Right ventricle myocardium inferior (tissue), 1 donor: Measurements from ENCODE around the gene USP34. TPM values are rescaled to one million over a fixed set of nuclear protein-coding genes. Genes with fewer than 3 reads are reported as not detected.
"Not testable (repeated sequence)": the region's sequence is repeated elsewhere in the genome, so short reads cannot be mapped to it uniquely, and the experiment has no call there.

ENCODE experiments used
- ATAC-seq: fragments of 200-7000 bp; cut with Tn5 transposase; one replicate; pipeline ENCODE4 v1.9.1; 2020; ENCODE audit warnings: mild to moderate bottlenecking, moderate library complexity
- DNase-seq: peaks from one replicate; pipeline ENCODE4 v3.0.0; 2021; ENCODE audit errors: missing footprints
- intact Hi-C: fragments of 100-400 bp; cut with DNase I; formaldehyde crosslinking; loops from one replicate; pipeline ENCODE4 v1.11.0; 2022
- total RNA-seq: library from RNA; stranded (reverse); fragmentation: NEBNext Ultra II Directional; extraction: Animal tissue kit (Norgen Biotek cat#: 25700); gene quantifications from one replicate; pipeline ENCODE4 v1.2.1, GENCODE V29; 2021
- donor health status: DM: no; HTN: yes; CAD: no; lungs with severe emphysema.

USP34 gene
- total RNA-seq, 1 donor from 2014 or later, result 45.7 TPM

GRCh38 chr2:61184263-61184662, 286.6 kb downstream of the USP34 start:
- intact Hi-C loops, result no loop called here
- ATAC-seq (no peak), DNase-seq (no peak)

GRCh38 chr2:61183795-61184194, 287.1 kb downstream of the USP34 start:
- ATAC-seq (no peak), DNase-seq (no peak)
- intact Hi-C loops, result no loop called here

DNA sequence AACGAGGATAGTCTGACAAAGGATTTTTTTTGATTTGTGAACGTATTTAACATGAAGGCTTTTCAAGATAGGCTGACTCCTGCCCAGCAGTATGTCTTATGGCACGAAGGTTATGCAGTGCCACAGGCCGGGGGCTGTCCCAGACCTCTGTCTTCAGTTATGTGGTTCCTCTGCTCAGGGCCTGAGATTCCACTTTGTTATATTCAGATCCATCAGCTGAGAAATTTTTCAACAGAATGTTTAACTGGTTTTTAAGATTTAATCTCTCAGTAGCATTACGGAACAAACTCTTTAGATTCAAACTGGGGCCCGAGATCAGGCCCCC, 288.9 kb downstream of the USP34 start:
- intact Hi-C loops, result no loop called here
- no peak for ATAC-seq
- no peak for DNase-seq

DNA sequence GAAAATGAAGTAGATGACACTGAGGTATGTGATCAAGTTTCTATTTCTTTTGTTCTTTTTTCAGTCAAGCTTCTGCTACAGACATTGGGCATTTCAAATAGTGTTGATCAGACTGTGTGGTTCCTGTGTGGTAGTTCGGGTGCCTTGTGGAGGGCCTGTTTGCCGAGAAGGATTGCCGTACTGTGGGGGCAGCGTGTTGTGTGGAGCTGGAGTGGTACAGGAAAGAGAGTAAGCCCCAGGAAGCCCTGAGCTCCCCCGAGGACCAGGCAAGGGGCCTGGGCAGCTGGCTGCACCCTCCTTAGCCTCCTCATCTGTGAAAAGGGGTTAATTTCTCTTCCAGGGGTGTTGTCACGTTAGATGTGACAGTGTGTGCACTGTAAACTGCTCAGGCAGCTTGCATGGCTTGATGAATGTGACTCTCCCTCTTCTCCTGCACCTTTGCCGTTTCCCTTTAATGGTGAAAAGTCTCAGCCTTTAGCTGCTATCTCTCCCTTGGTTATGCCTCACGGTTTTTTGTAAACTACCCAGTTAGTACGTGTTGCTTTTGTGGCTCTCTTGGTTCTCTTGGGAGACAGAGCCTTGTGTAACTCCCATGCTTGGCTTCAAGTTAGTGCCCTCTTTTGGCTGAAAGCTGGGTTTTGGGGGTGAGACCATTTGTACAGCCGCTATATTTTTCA, 289.4 kb downstream of the USP34 start:
- intact Hi-C loops, result no loop called here
- DNase-seq (no peak), ATAC-seq (no peak)

- DNase-seq (no peak), ATAC-seq (no peak)
- intact Hi-C loops, result no loop called here
Measured at GRCh38 chr2:61180686-61181085, 290.2 kb downstream of the USP34 start.

- DNase-seq, result peak; percentile 88
- ATAC-seq, result peak; percentile 73
- intact Hi-C loops, result no loop called here
Measured at GRCh38 chr2:61179701-61180639, 290.9 kb downstream of the USP34 start.

DNA sequence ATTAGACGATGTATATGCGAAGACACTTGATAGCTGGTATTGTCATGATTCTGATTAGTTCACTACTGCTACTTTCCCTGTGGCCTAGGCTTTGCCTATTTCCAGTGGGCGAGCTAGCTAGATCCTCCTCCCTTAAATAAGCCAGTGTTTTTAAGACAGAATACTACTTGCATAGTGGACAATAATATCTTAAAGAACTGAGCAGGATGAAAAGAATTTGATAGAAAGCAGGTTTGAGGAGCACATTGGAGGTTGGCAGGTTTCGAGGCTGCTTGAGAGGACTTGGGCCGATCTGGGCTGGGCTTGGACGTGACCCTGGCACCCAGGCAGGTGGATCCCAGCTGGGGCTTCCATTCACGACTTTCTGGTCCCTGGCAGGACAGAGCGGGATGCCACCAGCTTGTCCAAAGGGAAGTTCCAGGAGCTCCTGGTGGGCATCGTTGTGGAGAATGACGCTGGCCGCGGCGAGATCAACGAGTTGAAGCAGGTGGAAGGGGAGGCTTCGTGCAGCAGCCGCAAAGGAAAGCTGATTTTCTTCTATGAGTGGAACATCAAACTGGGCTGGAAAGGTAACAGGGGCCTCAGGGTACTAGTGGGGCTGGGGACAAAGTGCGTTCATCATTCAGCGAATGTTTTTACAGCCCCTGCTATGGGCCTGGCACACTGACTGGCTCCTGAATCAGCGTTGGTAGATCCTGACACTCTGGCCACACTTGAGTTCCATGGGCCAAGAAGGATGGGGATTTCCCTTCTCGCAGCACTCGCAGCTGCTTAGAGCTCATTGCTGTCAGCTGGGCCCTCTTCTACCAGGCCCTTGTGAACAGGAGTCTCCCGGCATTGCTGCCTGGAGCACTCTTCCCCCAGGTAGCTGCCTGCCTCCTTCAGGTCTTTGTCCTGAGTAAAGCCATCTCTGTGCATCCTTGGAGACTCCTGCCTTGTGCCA, 292.0 kb downstream of the USP34 start:
- DNase-seq, result no peak
- no peak for ATAC-seq

GRCh38 chr2:61177727-61178549, 292.9 kb downstream of the USP34 start:
- DNase-seq (peak; percentile 60), ATAC-seq (peak; percentile 9)
- intact Hi-C loops, result loop anchor here (1.0 to 2.0 kb wide), 2 partner anchors 33 to 113 kb away; partner anchors contain the start of gene SANBR

More for the DNA sequence above, 292.0 kb downstream of the USP34 start:
- intact Hi-C loops, result no loop called here

DNA sequence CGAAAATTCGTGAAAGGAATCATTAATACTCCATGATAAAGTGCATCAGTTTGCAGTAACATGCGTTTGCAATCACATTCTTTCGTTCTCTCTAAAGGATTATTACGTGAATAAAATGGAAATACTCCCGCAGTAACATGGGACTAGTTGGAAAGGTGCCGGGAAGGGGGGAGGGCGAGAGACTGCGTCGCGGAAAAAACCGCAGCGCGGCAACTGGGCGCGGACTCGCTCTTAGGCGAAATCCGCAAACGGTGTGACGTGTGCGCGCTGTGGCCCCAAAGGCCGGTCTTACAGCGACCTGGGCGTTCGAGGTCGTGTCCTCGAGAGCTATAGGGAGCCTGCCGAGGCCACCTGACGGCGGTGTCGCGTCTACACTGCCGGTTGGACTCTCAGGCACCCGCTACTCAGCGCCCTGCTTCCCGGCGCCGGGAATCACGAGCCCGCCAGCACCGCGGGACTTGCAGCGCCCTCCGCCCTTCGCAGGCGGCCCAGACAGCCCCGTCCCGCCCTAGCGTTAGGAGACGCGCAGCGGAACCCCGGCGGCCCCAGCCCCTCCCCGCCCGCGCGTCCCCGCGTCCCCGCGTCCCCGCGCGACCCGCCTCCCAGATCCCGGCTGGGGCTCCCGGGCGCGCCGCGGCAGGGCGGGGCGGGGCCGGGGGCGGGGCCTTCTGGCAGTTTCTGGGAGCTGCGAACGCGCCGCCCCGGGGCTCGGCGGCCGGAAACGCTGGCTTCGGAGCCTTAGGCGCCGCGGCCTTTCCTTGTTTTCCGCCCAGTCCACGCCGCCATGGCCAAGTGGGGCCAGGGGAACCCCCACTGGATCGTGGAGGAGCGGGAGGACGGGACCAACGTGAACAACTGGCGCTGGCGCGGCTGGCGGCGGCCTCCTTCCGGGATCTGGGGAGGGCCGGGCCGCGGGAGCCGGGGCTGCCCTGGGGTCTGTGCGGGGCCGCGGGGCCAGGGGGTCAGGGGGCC, 293.8 kb downstream of the USP34 start:
- intact Hi-C loops, result loop anchor here (1.0 to 2.0 kb wide), 2 partner anchors 32 to 112 kb away; partner anchors contain the start of gene SANBR
- ATAC-seq (peak; percentile 93), DNase-seq (peak; percentile 97)

GRCh38 chr2:61175036-61175435, 295.9 kb downstream of the USP34 start:
- no peak for DNase-seq
- intact Hi-C loops, result no loop called here

DNA sequence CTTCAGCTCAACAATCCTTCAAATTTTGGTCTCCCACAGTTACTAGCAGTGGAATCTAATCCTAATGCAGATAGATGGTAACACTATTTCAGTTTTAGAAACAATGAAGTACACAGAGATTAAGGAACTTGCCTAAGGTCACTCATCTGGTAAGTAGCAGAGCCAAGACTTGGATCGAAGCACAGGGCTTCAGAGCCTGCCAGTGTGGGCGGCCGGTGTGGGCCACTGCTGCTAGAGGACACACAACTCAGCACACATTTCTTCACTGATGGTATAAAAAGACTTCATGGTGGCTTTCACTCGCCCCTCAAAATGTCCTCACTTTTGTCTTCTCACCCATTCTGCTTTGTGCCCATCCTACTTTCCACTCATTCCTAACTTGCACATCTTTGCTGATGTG, 297.8 kb downstream of the USP34 start:
- intact Hi-C loops, result no loop called here
- no peak for ATAC-seq
- no peak for DNase-seq

More at GRCh38 chr2:61175036-61175435, 295.9 kb downstream of the USP34 start:
- ATAC-seq, result no peak

GRCh38 chr2:61172671-61173070, 298.2 kb downstream of the USP34 start:
- no peak for ATAC-seq
- intact Hi-C loops, result no loop called here
- no peak for DNase-seq

GRCh38 chr2:61167579-61167978, 303.3 kb downstream of the USP34 start:
- intact Hi-C loops, result no loop called here
- ATAC-seq (no peak), DNase-seq (no peak)

DNA sequence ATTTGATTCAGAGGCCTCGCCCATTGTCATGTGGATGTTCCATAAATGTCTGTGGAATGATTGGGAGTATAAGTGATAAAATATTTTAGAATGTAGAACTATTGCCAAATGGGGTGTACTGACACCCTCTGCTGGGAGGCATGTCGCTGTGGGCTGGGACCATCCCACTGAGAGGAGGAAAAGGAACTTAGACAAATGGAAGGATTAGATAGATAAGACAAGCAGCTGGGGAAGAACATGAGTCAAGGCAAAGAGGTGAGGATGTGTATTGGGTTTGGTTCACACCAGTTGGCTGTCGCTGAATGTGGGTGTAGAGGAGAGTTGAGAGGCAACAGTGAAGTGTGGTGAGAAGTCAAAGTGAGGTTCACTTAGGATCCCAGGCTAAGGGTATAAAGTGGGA, 304.9 kb downstream of the USP34 start:
- ATAC-seq (no peak), DNase-seq (no peak)
- intact Hi-C loops, result no loop called here

DNA sequence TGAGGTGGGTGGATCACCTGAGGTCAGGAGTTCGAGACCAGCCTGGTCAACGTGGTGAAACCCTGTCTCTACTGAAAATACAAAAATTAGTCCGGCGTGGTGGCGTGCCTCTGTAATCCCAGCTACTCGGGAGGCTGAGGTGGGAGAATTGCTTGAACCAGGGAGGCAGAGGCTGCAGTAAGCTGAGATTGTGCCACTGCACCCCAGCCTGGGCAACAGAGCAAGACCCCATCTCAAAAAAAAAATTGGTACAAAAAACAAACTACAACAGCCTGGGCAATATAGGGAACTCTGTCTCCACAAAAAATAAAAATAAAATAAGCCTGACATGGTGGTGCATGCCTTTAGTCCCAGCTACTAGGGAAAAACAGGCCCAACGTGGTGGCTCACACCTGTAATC, 305.8 kb downstream of the USP34 start:
- DNase-seq, intact Hi-C loops, ATAC-seq: not testable (repeated sequence)

DNA sequence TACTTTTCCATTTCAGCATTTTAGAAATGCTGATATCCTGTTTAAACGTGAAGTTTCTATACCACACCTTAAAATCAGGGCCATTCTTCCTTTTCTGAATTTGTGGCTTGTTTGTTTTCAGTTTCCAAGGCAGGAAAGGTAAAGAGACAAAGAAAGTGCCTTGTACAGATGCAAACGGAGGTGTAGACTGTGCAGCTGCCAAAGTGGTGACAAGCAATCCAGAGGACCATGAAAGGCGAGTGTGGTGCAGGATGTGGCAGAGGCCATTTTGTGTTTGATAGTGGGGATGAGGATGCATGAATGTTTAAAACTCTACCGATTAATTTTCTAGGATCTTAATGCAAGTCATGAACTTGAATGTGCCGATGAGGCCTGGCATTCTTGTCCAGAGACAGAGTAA, 308.2 kb downstream of the USP34 start:
- no peak for ATAC-seq
- intact Hi-C loops, result no loop called here
- no peak for DNase-seq

GRCh38 chr2:61161888-61162287, 309.0 kb downstream of the USP34 start, which contains the start of gene C2orf74:
Gene C2orf74 (plus strand): TSS chr2:61162188. CDS start chr2:61162515, 327 bp downstream.
- intact Hi-C loops, result no loop called here
- DNase-seq (no peak), ATAC-seq (no peak)
